ENCODE measurements around the gene MPDZ.

The MPDZ gene

GRCh38 chr9:13070612-13071595, 208.6 kb downstream of the MPDZ start:
- DNase-seq = no peak

GRCh38 chr9:13069498-13069897, 210.0 kb downstream of the MPDZ start:
- DNase-seq = no peak

DNA sequence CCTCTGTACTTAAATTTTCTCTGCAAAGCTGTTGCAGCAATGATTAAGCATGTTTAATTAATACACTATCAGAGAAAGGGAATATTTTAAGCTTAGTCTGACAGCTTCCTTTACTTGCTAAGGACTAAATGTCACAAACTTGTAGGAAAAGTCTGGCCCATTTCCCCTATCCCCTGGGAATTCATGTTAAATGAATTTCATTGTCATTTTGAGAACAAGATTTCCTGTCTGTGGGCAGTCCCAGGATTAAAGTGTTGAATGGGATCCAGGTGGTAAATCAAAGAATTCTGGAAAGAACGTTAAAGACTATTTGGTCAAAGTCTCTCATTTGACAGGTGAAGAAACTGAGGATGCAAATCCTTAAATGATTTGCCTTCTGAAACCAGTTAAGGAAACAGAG, 214.8 kb downstream of the MPDZ start:
- no peak for DNase-seq

- peak; percentile 94 for DNase-seq
Measured at GRCh38 chr9:13063880-13064459, 215.5 kb downstream of the MPDZ start.

DNA sequence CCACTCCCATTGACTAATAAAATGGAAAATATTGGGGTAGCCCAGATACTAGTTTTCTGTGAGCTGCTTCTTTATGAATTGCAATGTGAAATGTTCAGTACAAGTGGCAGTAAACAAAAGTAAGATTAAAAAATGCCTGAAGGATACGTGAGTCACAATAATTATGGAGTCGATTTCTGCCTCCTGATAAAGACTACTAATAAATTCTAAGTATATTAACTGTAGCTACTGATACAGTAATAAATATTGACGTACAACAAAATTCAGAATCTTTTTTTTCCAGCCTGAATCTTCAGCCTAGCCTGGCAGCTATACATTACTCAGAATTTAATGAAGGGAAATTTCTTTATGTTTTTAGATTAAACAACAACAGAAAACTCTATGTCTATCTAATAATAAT, 218.1 kb downstream of the MPDZ start:
- DNase-seq = no peak

Data from NCI-H524 treated with DMSO at 0.1 percent for 48 hours (cell line).